HG02884 (cell line): Measurements from ENCODE around the gene SUPT20H.

Experiments
- ATAC-seq: cut with Tn5 transposase; IDR thresholded peaks from one replicate; pipeline ENCODE4 v1.9.1; 2021; ENCODE audit warnings: mild to moderate bottlenecking, moderate library complexity; ENCODE audit not compliant: unreplicated experiment

SUPT20H gene

DNA sequence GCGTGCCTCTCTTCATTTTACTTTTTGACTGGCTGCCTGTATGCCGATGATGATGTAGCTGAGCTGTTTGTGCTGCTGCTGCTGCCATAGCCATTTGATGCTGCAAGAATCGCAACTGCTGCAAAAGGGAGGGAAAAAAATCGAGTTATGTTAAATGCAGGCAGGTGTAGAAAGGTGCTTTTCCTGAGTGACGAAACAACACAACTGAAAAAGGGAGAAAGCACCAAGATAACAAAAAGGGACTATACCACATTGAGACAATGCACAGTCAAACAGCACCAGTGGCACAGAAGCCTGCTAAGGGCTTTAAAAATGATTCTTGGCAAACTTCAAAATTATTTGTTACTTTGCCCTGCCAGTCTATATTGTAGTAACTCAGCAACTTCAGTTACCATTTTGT lies 49.8 kb downstream of the SUPT20H start:
- no peak for ATAC-seq

- no peak for ATAC-seq
Measured at GRCh38 chr13:37001921-37002250, 57.6 kb downstream of the SUPT20H start.

DNA sequence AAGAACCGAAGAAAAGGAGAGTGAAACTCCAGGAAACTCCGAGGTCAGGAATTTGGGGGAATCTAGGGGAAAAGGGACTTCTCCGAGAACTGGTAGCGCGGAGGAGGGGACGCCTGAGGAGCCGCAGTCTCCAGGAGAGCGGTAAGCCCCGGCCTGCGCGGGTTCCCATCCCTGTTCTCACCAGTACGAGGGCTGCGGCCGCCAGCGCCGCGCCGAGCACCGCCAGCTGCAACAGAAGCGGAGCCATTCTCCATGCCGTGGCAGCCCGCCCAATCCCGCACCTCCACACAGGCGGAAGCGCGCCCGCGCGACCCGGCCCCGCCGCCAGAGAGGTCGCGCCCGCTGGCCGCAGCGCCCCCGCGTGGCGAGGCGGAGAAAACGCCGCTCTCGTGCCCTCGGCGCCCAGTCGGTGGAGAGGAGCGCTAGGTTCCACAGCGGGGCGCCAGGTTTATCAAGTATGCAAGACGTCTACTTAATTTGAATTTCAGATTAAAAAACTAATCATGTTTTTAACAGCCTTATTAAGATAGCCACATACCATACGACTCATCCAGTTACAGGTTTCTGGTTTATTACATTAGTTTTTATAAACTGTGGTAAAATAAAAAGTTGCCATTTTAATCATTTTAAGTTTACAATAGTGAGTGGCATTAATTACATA lies 60.3 kb downstream of the SUPT20H start, which contains the start of gene ALG5:
Gene ALG5, minus strand, starts transcription at position 287 of the 661 bp plus-strand sequence. Its CDS starts 40 bp downstream, at position 247.
- peak; percentile 56 for ATAC-seq

- ATAC-seq: no peak
Measured at GRCh38 chr13:36998624-36999041, 60.9 kb downstream of the SUPT20H start.

GRCh38 chr13:36997716-36998427 lies 61.6 kb downstream of the SUPT20H start:
- ATAC-seq: no peak

DNA sequence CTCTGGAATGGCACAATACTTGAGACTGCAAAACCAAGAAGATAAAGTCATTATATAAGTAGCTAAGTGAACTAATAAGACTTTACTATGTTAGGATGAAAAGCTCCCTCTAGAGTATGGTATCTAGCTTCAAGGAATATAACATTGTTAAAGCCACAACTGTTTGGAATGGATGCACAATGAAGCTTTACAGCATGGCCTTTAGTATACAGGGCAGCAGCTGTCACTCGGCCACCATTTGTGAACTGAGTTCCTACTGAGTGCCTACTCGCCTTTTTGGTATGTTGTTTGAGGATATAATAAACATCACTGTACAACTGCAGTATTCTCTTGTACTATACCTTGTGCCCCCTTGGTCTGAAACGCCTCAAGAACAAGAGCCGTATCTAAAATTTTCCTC lies 67.1 kb downstream of the SUPT20H start:
- ATAC-seq: no peak

DNA sequence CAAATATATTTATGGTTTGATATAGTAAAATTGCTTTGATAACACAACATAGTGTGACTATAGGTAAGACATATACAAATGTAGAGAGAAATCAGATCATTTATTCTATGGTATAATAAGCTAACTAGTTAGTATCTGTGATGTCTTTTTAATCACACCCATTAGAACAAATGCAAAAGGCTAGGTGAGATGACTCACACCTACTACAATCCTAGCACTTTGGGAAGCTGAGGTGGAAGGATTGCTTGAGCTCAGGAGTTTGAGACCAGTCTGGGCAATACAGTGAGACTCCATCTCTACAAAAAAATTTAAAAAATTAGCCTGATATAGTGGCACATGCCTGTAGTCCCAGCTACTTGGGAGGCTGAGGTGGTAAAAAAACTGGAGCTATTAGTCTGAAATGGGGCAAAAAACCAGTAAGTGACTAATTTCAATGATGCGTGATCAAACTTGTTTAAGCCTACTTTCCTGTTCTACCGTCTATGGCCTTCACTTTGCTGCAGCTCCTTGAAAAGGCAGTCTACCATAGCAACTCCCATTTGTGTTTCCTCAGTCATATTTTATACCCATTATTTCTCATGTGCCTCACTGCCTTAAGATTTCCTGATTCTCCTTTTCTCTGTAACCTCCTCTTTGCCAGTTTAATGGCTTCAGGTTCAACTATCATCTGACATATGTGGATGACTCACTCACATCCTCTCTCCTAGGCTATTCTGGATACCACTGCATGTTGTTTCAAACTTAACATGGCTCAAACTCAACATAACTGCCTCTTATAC lies 72.8 kb downstream of the SUPT20H start:
- ATAC-seq: no peak

DNA sequence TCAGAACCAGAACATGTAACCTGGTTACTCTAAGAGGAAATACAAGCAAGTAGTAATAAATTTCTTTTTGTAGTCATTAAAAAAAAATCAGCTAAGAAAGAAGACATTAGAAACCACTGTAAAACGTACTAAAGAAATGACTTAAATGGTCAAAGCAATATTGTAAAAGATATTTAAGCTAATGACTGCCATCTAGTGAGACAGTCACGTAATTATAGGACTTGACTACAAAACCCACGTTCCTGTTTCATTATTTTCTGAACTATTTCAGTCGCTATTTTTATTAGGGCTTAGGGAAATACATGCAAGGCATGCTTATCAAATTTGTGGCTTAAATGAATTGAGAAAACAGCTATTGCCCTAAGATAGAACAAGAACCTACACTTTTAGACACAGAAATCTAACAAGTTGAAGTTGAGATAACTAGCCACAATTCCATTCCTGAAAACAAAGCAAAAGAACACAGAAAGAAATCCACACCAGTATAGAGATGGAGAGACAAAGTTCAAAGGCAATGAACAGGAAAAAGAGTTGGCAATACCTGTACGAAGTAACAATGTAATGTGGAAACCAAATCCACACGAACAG lies 78.2 kb downstream of the SUPT20H start:
- peak; percentile 59 for ATAC-seq

GRCh38 chr13:36979361-36980050 lies 80.0 kb downstream of the SUPT20H start:
- no peak for ATAC-seq

GRCh38 chr13:36975172-36975571 lies 84.3 kb downstream of the SUPT20H start:
- ATAC-seq: no peak

DNA sequence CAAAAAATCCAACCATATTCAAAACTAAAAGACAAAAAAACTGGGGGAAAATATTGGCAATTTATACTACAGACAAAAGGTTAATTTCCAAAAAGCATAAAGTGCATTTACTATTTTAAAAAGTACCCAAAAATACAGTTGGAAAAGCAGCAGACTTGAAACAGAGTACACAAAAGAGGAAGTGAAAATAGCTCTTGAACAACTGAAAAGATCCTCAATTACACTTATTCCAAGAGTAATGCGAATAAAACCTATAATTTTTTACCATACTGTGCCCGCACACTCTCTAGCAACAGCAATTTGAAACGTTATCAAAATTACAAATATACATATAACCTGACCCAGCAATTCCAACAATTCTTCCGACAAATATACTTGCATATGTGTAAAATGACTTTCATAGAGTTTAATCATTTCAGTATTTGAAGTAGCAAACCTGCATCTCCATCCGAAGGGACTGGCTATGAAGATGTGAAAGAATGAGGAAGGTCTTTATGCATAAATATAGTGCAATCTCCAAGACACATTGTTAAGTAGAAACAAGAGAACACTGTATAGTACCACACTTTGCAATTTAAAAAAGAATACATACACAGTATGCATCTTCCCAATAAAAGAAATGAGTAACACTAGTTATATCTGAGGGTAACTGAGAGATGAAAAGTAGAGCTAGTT lies 85.7 kb downstream of the SUPT20H start:
- ATAC-seq: peak; percentile 87

DNA sequence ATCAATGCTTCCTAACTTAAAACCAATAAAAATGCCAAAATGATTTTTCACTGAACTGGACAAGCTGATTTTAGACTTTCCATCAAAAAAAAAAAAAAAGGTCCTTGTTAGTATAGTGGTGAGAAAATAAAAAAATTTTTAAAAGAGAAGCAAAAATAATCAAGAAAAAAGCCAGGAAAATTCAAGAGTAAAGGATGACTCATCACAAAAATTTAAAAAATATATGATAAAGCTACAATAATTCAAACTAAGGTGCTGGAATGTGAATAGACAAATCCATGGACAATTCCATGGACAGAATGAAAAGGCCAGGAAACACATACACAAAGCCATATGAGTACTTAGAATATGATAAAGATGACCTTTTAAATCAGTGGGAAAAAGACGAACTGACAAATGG lies 86.5 kb downstream of the SUPT20H start:
- no peak for ATAC-seq

DNA sequence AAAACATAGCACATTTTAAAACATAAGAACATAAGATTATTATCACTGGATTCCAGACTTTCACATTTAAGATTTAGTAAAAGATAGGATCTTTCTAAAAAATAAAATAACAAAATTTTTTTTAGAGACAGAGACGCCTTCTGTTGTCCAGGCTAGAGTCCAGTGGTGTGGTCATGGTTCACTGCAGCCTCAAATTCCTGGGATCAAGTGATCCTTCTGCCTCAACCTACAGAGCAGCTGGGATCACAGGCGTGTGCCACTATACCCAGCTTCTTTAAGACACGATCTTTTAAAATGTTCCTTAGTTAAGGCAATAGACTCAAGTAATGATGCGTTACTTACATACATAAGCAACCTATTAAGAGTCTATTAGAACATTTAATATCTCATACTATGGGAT lies 93.1 kb downstream of the SUPT20H start:
- no peak for ATAC-seq

DNA sequence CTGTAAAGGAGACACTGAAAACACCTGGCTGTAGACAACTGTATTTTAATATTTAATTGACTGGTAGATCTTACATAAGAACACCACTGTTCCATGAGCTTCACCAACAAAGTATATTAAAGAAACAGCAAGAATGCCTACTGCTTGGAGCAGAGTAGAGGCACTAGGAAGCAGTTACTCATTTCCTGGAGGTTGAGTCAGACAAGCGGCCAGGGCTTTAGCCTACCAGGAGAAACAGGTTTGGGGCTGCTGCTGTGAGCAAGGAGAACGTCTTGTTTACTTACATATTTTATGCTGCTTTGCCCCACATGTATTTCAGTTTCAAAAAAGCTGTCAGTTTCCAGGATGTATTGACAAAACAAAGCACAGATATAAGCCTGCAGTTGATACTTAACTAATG lies 93.7 kb downstream of the SUPT20H start:
- ATAC-seq: no peak

DNA sequence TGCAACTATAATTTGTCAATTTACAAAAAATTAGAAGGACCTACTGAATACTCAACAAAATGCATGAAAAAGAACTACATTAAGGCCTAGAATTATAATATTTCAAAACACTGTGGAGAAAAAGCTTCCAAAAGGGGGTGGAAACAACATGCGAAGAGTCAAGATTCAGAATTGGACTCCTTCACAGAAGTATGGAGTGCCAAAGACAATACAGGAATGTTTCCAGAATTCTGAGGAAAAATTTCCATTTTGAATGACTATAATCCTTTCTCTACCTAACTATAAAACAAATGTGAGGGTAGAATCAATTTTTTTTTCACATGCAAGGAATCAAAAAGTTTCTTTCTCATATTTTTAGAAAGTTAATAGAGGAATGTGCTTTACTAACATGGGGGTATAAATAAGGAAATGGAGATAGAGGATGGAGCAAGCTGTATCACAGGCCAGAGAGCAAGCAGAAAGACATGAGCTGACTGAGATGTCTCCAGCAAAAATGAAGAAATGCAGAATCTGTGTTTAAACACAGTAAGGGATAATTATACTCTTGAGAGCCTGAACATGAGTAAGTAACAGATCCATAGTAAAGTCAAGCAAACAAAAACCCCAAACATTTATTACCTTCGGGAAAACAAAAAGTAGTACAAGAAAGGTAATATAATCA lies 99.9 kb downstream of the SUPT20H start:
- ATAC-seq: no peak
